GM21360 (cell line): ENCODE data around the gene TIMM50.
"Not testable (repeated sequence)": the region's sequence is repeated elsewhere in the genome, so short reads cannot be mapped to it uniquely, and the experiment has no call there.

Experiments
- ATAC-seq: cut with Tn5 transposase; IDR thresholded peaks from one replicate; pipeline ENCODE4 v1.9.1; 2021; ENCODE audit warnings: mild to moderate bottlenecking, moderate library complexity; ENCODE audit not compliant: unreplicated experiment

Gene TIMM50

GRCh38 chr19:39480337-39481228 is at the start of gene TIMM50:
TSS of gene TIMM50 (plus strand) at chr19:39480838. CDS start at chr19:39480854, 16 bp downstream.
- peak; percentile 66 for ATAC-seq

- ATAC-seq = no peak
These were observed 48.0 kb upstream of the TIMM50 start for GRCh38 chr19:39432677-39433025.

- ATAC-seq = no peak
These were observed 47.1 kb upstream of the TIMM50 start for GRCh38 chr19:39433480-39434079.

GRCh38 chr19:39434123-39435076 is 46.2 kb upstream of the TIMM50 start:
- ATAC-seq = no peak

- peak; percentile 69 for ATAC-seq
These were observed 44.9 kb upstream of the TIMM50 start, which contains the start of gene RPS16 for GRCh38 chr19:39435499-39436349. TSS of gene RPS16 (minus strand) at chr19:39435949. CDS start at chr19:39435895, 54 bp downstream.

GRCh38 chr19:39436350-39436716 is 44.3 kb upstream of the TIMM50 start:
- ATAC-seq = no peak

- ATAC-seq = no peak
These were observed 42.2 kb upstream of the TIMM50 start for GRCh38 chr19:39438270-39438934.

GRCh38 chr19:39444598-39445195 is 35.9 kb upstream of the TIMM50 start:
- ATAC-seq = no peak

GRCh38 chr19:39445196-39446111 is 35.2 kb upstream of the TIMM50 start, which contains the start of gene SUPT5H:
TSS of gene SUPT5H (plus strand) at chr19:39445582. CDS start at chr19:39445891, 309 bp downstream.
- ATAC-seq = peak; percentile 73

GRCh38 chr19:39446365-39447084 is 34.1 kb upstream of the TIMM50 start:
- ATAC-seq = no peak

- no peak for ATAC-seq
These were observed 32.4 kb upstream of the TIMM50 start for GRCh38 chr19:39448271-39448670.

- no peak for ATAC-seq
These were observed 31.4 kb upstream of the TIMM50 start for GRCh38 chr19:39449116-39449797.

- not testable (repeated sequence) for ATAC-seq
These were observed 29.4 kb upstream of the TIMM50 start for GRCh38 chr19:39451257-39451656.

- ATAC-seq = no peak
These were observed 17.2 kb upstream of the TIMM50 start for GRCh38 chr19:39463403-39463802.

- ATAC-seq = no peak
These were observed 14.5 kb upstream of the TIMM50 start for GRCh38 chr19:39465956-39466747.

- no peak for ATAC-seq
These were observed 12.7 kb upstream of the TIMM50 start for GRCh38 chr19:39467941-39468340.
